Astrocyte of the spinal cord (primary cell): ENCODE results near the gene DUSP16.

ENCODE experiments used
- DNase-seq: peaks from one replicate; pipeline ENCODE4 v3.0.0; 2011; ENCODE audit warnings: low read depth, low spot score
- H3K4me3 ChIP-seq: 2 replicates; pipeline ENCODE4 v1.5.1; 2011; ENCODE audit warnings: low read depth, mild to moderate bottlenecking, low read length, moderate library complexity
- in situ Hi-C: cut with HindIII; loops from 2 replicates; pipeline ENCODE4 v1.10.0; 2017; ENCODE audit warnings: low sequenced_read_pairs
- TF ChIP-seq, protein P1 (sequence below): IDR thresholded peaks from 2 replicates; pipeline ENCODE4 v1.5.1; 2012; ENCODE audit warnings: low read depth, mild to moderate bottlenecking, low read length, inconsistent platforms

Gene DUSP16

DNA sequence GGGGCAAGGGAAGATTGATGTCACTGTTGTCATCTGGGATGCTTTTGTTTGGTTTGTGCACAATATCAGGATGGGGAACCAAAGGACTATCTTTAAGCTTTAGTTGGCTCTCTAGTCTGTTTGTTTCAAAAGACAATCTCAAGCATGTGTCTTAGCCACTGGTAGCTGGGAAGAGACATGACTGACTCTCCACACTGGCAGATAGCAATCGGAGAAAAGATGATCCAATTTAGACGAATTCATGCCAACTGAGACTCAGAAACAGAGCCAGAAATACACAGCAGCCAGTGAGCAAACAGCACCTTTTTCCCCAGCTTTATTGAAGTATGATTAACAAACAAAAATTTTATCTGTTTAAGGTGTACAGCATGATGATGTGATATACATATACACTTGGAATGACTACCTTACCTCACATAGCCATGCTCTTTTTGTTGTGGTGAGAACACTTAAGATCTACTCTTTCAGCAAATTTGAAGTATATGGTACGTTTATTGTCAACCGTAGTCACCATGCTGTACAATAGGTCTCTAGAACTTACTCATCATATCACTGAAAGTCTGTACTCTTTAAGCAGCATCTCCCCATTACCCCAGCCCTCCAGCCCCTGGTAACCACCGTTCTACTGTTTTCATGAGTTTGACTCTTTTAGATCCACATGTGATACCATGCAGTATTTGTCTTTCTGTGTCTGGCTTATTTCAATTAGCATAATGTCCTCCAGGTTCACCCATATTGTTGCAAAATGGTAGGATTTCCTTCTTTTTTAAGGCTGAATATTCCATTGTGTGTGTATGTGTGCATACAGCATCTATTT is 50.6 kb downstream of the DUSP16 start:
- in situ Hi-C loops = no loop called here
- TF ChIP-seq, protein P1, sequence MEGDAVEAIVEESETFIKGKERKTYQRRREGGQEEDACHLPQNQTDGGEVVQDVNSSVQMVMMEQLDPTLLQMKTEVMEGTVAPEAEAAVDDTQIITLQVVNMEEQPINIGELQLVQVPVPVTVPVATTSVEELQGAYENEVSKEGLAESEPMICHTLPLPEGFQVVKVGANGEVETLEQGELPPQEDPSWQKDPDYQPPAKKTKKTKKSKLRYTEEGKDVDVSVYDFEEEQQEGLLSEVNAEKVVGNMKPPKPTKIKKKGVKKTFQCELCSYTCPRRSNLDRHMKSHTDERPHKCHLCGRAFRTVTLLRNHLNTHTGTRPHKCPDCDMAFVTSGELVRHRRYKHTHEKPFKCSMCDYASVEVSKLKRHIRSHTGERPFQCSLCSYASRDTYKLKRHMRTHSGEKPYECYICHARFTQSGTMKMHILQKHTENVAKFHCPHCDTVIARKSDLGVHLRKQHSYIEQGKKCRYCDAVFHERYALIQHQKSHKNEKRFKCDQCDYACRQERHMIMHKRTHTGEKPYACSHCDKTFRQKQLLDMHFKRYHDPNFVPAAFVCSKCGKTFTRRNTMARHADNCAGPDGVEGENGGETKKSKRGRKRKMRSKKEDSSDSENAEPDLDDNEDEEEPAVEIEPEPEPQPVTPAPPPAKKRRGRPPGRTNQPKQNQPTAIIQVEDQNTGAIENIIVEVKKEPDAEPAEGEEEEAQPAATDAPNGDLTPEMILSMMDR = no peak
- H3K4me3 ChIP-seq = no peak overlapping the region
- DNase-seq = no peak

DNA sequence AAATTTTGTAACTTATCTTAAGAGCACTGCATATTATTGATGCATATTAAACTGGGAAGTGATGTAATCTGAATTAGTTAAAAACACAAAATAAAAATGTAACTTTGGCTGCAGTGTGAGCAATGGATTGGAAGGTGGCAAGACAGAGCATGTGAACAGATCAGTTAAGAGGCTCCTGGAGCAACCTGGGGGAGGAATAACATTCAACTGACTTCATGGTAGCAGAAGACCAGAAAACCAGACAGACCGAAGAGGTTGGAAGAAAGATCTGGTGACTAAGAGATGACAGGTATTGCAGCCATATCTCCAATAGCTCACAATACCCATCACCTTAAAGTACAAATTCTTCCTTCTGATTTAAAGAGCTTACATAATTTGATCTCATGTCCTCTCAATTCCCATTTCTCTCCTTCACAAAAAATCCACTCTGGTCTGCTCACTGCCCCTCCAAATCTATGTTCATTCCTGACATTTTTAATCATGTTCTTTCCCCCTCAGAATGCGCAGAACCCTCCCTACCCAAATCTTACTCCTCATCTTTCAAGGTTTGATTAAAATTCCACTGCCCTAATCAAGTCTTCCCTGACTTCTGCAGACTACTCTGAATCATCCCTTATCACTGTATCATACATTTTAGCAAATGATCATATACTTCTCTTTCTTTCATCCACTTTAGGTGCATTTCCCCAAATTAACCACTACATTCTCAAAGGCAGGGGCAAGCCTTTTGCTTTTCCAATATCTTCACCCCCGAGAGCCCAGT is 51.5 kb downstream of the DUSP16 start:
- in situ Hi-C loops = no loop called here
- no peak overlapping the region for H3K4me3 ChIP-seq
- no peak for DNase-seq
- TF ChIP-seq, protein P1 = no peak

DNA sequence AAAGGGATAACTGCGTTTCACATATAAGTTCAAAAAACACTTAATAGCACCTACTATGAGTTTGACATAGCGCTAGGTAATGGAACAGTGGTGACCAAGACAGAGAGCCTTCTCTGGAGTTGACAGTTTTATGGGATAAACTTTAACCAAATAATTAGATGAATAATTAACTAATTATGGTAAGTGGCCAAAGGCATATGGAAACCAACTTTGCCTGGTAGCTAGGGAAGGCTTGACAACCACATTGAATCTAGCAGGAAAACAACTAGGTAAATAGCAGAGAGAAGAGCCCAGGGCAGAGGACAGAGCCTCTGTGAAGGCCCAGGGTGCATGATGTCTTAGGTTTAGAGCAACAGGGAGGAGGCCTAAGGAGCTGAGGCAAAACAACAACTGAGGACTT is 52.1 kb downstream of the DUSP16 start:
- TF ChIP-seq, protein P1 = no peak
- no peak overlapping the region for H3K4me3 ChIP-seq
- in situ Hi-C loops = no loop called here
- no peak for DNase-seq

DNA sequence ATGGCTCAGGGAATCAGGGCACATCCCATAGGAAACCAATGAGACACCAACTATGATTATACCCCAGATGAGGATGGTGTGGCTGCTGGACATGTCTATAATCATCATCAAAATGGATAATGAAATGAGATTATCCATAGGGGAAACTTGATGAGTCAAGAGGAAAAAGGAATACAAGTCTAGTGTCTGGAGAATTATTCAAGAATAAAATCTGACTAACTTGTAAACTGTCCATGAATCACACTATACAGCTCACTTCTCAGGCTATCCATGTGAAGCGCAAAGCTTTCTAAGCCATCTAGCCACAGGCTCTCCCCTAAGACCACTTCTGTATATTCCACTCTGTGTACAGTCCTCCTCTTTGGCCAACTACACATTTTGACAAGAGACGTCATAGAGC is 52.5 kb downstream of the DUSP16 start:
- DNase-seq = no peak
- in situ Hi-C loops = no loop called here
- TF ChIP-seq, protein P1 = no peak
- H3K4me3 ChIP-seq = no peak overlapping the region

DNA sequence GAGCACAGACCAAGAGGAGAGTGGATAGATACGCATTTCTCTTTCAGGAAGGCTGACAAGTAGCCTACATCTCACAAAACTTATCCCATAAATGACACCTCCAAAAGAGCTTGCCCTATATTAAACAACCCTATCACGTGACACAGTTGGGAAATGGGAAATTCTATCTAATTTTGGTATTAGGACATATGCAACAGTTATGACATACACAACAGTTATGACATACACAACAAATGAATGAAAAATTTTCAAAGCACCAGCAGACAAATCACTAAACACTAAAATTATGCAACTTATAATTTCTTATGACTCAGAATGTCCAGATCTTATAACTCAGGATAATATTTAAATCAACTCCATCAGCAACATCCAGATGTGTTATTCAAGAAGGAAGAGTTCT is 54.1 kb downstream of the DUSP16 start:
- in situ Hi-C loops = no loop called here
- TF ChIP-seq, protein P1 = no peak
- H3K4me3 ChIP-seq = no peak overlapping the region
- DNase-seq = no peak

DNA sequence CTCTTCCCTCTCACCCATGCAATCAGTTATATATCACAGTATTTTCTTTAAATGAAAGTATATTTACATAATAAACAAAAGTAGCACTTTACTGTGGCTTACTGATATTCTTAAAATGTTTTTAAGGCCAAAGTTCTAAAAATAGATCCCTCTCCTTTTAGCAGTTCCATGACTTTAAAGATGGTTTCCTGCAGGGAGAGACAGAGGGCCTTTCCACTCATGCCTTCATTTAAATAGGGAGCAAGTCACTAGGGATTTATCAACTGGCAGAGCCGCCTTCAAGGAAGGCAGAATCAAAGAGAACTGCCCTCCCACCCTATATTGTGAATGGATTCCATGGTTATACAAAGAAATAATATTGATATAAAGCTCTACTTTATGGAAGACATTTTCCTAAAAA is 55.5 kb downstream of the DUSP16 start:
- in situ Hi-C loops = no loop called here
- TF ChIP-seq, protein P1 = no peak
- no peak overlapping the region for H3K4me3 ChIP-seq
- DNase-seq = no peak
